Effector CD8-positive, alpha-beta T cell (primary cell): ENCODE data around the gene HOTAIR.

Source experiments
- DNase-seq: peaks from one replicate; lab custom pipeline; 2025; lab: John Stamatoyannopoulos, UW

Gene HOTAIR

DNA sequence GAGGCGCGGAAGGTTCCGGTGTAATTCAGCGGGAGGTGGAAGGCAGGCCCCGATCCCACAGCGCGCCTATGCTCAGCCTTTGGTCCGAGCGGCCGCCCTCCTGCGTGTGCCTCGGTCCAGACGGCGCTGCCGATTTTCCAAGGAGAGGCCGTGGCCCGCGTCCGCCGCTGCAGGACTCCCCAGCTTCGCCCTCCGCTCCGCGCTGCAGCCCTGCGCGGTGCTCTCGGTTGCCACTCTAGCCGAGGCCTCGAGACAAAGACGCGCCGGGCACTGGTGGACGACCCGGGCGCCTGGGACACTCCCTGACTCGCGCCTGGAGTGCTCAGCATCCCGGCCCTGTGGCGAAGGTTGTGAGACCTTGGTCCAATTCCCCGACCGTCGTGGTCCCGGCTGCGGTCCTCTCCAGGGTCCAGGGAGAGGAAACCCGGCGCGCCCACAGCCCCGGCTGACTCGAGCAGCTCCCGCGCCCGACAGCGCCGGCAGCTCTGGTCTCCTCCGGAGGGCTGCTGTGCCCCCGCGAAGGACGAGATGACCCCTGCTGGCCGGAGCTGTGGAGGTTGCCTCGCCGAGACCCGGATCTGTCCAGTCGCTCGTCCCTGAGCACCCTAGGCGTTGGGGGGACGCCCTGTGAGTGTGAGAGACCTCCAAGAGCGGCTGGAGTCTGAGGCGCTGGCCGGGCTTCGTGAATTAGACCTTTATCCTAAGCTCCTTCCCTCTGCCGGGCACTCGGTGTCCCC lies 13.6 kb downstream of the HOTAIR start:
- DNase-seq, result no peak

DNA sequence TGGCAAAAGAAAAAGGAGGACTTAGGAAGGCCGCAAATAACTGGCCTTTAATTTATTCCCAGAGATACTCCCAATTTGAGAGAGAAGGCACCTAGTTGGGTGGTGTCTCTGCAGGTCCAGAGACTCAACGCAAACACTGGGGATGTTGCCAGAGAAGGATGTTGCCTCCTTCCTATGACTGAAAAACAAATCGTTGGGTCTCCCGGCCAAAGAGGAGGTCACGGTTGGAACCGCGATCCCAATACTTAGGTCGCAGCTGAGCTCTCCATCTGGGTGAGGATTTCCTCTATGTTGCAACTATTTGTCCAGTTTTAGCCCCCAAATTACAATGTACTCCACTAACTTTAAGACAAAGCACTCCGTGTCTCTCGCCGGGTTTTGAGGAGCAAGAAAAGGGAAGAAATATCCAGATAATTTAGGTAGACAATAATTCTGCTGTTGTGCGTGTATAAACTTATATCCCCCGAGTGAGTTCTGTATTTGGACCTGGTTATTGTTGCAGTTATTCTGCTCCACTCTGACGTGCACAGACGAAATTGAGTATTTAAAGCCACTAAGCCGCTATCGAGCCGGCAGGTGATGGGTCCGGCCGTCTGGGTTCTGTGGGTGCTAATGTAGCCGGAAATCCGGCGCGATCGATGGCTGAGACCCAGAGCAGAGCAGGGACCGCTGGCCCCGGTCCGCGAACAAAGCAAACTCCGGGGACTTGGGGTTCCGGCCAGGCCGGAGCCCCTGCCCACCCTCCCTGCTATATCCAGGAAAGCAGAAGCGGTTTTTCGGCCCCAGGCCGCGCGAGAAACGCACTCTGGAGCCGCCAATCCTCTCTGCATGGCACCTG lies 14.3 kb downstream of the HOTAIR start:
- DNase-seq, result no peak

DNA sequence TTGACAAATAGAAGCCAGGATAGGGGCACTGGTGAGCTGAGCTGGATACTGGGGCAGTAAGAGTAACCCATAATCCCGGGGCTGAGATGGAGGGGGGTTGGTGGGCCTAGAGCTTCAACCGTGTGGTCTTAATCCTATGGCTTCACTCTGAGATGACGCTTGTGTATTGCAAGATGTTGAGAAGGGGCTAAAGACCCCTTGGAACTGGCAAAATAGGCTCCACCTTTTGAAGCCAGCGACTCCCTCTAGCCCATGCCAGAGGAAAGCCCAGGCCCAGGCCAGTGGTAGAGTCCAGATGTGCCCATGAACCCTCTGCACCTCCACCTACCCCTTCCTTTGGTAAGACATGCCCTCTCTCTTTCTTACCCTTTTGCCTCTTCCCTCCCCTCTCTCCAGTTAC lies 15.4 kb downstream of the HOTAIR start:
- no peak for DNase-seq

DNA sequence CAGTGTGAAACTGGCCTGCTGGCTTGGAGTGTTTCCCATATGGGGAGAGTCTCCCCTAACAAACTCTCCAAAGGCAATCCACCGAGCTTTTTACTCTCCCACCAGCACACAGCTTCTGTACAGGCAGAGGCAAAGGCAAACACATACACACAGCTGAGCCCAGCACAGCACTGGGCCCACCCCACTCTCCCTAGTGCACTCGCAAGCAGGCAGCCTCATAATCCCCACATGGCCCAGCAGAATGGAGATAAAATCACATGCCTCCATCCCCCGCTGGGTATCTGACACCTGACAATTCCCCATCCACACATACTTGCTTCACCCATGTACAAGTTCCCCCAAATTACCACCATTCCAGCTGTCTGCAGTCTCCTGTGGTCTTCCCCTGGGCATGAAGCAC lies 16.6 kb downstream of the HOTAIR start:
- DNase-seq, result no peak

DNA sequence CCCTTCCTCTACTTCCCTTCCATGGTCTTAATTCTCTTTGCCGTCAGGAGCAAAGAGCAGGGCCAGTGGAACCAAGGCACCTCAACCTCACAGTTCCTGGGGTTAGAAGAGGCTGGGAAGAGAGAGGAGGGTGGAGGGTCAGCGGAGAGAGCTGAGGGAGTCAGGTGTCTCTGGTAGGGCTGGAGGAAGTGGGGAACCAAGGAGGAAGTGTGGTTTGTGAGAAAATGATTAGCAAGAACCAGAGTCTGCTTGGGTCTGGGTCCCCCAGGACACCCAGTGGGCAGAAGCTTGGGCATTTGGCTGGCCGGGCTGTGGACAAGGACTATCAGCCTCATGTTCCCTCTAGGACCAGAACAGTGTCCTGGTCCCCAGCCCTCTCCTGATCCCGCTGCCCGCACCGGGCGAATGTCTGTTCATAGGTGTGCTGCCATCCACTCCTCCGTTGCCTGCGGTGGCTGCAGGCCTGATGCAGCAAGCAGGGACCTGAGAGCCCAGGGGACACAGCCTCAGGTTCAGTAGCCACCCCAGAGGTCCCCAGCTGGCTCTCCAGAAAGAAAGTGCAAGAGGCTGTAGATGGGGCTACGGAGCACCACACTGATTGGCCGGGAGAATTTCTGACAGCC lies 17.7 kb downstream of the HOTAIR start:
- no peak for DNase-seq

DNA sequence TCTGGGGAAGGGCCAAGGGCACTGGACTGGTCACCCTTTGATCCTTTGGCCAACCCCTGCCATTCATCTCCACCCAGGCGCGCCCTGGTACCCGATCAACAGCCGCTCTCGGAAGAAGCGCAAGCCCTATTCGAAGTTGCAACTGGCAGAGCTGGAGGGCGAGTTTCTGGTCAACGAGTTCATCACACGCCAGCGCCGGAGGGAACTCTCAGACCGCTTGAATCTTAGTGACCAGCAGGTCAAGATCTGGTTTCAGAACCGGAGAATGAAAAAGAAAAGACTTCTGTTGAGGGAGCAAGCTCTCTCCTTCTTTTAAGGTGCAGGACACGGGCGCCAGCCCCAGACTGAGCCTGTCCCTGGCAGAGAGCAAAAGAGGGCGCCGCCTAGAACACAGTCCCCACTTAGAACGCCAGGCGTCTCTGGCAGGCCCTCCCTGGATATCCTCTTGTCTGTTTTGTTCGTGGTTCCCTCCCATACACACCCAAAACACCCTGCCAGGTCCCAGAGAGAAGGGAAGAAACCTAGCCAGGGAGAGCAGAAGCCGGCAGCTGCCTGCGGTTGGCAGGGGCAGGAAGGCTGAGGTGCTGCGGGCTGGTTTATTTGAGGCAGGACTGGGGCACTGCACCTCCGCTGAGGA lies 18.4 kb downstream of the HOTAIR start:
- no peak for DNase-seq

DNA sequence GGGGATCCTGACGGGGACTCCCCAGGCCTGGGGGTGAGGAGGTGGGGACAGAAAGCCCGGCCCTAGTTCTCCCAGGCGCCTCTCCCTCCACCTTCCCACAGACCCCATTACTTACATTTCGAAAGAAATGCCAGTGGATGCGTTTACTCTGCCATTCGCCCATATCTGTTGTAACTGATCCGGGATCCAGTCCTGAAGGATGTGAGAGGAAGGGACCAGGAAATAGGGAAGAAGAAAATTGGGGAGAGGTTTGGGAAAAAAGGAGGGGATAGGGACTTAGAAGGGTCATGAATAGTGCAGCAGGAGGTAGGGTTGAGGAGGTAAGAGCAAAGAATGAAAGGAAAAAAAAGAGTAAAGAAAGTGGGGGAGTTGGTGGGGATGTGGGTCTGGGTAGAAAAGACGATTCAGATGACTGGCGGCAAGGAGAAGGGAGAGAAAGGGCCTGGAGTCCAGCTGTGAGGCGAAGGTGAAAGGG lies 18.9 kb downstream of the HOTAIR start:
- DNase-seq, result no peak

DNA sequence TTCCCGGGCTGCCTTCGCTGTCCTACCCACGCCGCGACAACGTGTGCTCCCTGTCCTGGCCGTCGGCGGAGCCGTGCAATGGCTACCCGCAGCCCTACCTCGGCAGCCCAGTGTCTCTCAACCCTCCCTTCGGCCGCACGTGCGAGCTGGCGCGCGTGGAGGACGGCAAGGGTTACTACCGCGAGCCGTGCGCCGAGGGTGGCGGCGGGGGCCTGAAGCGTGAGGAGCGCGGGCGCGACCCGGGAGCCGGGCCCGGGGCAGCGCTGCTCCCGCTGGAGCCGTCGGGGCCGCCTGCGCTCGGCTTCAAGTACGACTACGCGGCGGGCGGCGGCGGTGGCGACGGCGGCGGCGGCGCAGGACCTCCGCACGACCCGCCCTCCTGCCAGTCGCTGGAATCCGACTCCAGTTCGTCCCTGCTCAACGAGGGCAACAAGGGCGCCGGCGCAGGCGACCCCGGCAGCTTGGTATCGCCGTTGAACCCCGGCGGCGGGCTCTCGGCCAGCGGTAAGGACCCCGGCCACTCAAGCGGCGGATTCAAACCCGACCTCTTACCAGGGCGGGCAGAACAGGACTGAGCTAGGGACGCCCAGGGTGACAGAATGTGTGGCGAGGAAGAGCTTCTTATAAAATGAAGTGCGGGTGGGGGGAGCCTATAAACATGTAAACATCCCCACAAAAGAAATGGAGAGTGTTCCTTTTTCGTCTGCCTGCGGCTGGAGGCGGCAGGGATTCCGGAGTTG lies 19.5 kb downstream of the HOTAIR start:
- DNase-seq, result no peak

DNA sequence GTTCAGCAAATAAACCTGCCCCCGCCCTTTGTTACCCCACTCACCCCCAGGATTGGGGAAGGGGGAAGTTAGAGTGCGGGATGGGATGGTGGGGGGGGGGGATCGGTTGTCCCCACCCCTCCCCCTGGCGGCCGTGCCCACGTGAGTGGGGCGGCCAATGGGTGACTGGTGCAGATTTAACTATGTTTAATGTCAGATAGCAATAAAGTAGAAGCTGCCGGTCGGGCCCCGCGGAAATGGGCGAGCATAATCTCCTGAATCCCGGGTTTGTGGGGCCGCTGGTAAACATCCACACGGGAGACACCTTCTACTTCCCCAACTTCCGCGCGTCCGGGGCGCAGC lies 20.1 kb downstream of the HOTAIR start, which contains the start of gene HOXC12:
Gene HOXC12 (plus strand): TSS at position 210 of the 342 bp plus-strand sequence. CDS start 27 bp downstream, at position 237.
- no peak for DNase-seq

DNA sequence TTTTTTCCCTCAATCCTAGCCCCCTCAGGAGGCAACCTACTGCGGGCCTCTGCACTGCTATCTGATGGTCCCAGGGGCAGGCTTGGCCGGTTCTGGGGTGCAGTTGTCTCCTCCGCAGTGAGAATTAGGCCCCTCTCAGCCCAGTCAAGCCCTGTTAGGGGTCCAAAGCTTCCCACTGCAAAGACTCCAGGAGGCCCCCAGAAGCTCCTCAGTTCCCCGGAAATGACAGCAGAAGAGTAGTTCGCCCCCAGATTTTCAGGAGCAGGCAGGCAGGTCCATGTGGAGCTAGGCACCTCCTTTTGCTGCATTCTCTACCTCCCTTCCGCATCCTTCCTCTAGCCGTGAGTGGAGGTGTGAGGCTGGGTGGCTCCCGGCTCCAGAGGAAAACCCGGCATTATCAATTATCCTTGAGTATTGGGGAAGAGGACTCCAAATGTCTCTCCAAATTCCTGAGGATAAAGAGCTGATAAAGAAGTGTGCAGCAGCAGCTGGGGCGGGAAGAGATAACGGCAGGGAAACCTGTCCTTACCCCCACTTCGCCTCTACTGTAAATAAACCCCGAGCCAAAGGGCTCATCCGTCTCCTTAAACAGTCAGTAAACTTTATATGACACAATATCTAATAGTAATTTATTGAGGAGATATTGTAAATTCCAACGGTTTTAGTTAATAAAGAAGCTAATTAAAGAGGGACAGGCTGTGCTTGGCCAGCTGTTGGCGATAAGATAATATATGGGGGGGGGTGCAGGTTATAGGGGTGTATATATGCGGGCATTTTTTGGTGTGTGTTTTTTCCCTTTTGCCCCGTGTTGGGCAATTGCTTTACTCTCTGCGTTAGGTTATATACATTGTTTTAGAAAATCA lies 20.7 kb downstream of the HOTAIR start:
- no peak for DNase-seq

DNA sequence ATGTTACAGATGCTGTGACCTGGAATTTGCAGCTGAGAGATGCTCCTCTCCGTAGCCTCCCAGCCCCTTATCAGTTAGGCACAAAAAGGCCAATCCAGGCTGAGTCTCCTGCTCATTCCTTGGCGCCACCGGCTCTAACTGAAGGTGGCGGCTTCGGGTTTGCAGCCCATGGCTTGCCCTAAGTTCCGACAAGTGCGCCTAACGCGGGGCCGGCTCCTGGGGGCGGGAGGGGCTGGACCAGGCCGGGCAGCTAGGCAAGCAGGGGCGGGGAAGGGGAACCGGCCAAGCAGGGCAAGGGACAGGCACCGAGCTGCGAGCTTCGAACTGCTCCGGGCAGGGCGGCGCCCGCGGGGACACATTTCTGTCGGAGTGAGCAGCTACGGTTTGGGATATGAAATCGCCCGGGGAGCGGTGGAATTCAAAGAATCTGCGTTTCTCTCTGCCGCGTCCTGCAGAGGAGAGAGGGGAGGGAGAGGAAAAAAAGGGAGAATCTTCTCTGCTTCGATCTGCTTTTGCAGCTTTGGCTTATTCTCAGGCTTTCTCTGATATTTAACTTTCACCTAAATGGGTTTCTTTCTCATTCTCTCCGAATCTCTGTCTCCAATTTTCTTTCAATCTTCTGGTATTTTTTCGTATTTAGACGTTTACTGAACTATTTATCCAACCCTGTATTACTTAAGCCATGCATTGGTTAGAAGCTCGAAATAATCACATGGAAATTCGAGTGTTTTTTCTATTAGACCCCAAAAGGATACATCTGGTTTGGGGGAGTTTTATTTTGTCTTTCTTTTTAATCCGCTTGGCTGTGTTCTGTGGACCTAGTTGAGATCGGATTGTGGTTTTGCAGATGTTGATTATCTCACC lies 21.7 kb downstream of the HOTAIR start:
- DNase-seq, result no peak

DNA sequence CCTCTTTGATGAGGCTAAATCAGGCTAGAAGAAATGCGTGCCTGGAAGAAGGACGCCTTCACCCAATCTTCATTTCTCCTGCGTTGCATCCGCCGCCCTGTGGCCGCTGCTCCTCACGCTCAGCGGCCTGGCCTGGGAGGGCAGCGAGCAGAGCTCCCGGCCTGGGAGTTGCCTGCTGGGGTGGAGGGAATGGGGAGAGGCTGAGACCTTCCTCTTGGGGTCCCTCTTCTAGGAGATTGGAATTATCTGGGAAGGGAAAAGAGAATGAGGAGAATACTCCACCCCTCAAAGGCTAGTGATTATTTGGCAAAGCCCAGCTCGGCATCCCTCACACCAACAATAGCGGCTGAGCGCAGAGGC lies 22.4 kb downstream of the HOTAIR start:
- DNase-seq, result no peak

DNA sequence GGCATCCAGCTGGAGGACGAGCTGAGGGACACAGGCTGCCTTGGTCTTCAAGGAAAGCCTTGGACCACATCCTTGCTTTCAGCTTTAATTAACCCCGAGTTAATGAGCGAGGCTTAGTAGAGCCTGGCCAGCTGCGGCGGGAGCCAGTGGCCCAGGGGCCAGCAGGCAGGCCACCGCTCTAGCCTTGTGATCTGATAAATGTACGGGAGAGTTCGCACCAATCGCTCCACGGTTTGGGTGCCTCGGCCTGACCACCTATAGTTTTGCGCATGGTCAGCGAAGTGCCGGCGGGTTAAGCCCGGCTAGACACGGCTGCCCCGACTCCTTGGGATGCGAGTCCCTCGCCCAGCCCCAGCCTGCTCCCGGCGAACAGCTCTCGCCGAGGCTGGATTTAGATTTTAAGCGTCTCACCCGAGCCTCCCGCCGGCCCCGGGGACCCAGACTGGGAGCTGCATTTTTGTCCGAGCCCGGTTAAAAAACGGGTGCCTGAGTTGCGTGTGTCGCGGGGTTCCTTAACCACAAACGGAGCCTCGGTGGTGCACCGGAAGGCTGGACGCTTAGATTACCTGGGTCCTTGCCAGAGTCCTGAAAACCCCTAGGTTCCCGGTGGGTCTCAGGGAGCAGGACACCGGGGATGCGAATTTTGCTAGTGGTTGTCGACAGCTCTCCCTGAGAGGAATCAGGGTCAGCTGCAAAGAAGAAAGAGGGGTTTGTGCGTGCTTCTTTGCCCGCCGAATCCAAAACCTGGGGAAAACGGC lies 23.0 kb downstream of the HOTAIR start:
- no peak for DNase-seq

DNA sequence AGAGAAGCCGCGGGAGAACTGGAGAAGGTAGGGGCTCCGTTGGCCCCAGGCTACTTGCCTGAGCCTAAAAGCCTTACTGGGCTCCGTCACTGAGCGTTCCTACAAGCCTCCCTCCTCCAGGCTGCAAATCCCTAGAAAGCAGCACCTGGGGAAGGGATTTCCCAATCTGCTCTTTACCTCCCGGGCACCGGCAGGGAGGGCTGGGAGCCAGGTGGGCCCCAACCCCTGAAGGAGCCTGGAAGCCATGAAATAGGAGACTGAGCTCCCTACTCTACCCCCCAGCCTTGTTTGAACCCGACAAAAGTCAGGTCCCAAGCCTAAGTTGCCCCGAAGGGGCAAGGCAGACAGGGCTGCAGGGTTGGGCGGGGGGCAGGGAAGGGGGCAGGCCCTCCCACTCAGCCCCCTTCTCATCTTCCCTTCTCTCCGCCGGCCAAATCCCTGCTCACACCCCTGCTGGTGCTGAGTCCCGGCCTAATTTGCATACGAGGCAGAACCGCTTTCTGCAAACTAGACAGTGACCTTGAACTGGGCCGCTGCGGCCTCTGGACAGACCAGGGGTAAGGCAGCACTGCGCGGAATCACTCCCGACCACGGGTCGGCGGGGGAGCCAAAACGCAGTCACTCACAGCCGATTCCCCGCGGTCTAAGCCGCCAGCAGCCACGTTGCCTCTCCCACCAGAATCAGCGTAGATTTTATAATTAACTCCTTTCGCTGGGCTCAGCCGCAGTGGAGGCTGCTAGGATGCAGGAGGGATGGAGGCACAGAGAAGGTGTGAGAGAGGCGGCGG lies 23.8 kb downstream of the HOTAIR start:
- DNase-seq, result no peak

DNA sequence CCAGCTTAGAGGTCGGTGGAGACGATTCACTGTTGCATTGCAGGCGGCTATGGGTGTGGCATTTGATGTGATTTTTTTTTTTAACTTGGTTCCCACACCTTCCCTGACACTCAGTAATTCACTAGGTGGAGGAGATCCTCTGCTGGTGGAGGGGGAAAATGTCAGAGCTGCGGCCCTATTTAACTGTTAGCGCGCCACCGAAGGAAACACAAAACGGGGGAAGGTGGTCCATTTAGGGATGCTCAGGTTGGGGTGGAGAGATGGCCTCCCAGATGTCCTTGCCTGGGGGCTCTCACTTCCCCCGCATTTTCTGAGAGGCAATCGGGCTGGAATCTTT lies 24.3 kb downstream of the HOTAIR start:
- no peak for DNase-seq

DNA sequence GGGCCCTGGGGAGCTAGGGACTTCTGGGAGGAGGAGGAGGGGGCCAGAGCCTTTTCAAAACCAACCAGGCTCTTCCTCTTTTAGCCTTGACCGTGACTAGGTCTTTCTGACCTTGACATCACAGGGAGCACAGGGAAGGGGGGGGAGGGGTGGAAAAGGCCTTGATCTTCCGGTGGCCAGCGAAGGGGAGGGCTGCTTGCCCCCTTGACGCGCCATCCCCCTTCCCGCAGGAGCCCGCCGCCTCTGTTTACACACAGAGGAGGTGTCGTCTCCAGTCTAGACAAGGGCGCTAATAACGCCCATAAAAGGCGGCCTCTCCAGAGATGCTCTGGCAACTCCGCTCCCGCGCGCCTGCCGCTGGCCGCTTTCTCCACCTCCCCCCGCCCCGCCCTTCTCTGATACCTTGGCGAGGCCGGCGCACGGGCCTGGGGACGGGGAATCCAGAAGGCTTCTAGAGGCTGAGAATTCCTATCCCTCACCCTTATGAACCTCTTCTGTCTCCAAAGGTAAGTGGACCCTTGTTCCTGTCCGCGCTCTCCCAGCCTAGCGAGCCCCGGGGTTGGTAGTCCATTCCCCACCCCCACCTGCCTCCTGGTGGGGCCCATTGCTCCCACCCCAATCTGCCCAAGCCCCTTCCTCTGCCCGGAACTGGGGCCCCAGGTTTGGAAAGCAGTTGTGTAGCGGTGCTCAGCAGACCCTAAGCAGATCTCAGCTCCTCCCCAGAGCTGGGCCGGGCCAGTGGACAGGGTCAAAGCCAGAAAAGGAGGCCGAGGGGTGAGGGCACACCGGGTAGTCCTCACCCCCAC lies 24.9 kb downstream of the HOTAIR start:
- no peak for DNase-seq
